H4 (cell line): Measurements from ENCODE around the gene CAMTA1. TPM values are rescaled to one million over a fixed set of nuclear protein-coding genes. Genes with fewer than 3 reads are reported as not detected.
A peak's percentile ranks its signal among the peaks of the same experiment; 100 is the strongest.

Experiments used
- DNase-seq: peaks from one replicate; pipeline ENCODE4 v3.0.0-alpha.2; 2015; ENCODE audit warnings: low spot score
- total RNA-seq: library from RNA; depleted of rRNA; stranded (reverse); fragments of >200 nt; shearing (Covaris generic); gene quantifications from 2 replicates; pipeline ENCODE4 v1.2.3, GENCODE V29; 2014

CAMTA1 gene
- total RNA-seq, 1 experiment from 2014 or later = 98.2 TPM

- no peak for DNase-seq
These were observed 744.7 kb downstream of the CAMTA1 start for GRCh38 chr1:7529917-7530316.

- no peak for DNase-seq
These were observed 746.5 kb downstream of the CAMTA1 start for GRCh38 chr1:7531562-7532340.

- DNase-seq = no peak
These were observed 747.8 kb downstream of the CAMTA1 start for GRCh38 chr1:7533006-7533405.

- DNase-seq = no peak
These were observed 749.0 kb downstream of the CAMTA1 start for GRCh38 chr1:7534061-7534825.

GRCh38 chr1:7535016-7535415 lies 749.8 kb downstream of the CAMTA1 start:
- DNase-seq = no peak

DNA sequence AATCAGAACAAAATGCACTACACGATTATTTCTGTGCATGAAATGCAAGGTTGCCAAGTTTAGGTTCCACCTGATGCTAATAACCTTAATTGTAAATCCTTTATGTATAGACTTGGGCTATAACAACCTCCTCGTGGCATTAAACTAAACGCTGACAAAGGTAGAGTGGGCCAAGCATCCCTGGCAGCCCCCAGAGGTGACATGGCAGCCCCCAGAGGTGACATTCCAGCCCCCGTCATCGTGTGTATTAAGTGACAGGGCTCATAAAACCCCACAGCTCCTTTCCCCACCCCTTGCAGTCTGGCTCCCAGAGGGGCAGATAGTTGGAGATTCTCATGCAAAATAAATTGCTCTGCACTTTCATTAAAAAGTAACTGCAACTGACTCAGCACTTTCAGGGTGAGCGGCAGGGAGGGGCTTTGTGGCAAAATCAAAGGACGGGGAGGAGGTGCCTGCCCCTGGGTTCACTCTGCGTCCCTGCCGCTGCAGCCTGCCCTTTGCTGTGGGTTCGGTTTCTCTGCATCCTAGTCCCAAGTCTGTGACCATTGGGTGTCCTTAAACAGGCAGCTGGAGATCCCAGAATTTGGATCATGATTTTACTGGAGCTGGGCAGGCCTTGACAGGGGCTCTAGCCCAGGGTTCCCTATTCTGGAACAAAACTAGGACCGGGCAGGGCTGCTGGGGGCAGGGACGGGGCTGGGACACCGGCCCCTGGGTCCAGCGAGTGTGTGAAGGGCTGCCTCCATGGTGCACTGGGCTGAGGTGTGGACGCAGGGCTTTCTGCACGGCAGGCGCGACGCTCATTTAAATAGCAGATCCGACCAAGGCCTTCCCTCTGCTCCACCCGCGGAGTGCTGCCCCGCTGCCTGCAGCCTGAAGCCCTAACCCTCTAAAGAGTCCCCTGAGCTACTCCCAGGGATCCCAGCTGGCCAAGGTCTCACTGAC lies 751.0 kb downstream of the CAMTA1 start:
- DNase-seq = no peak

GRCh38 chr1:7536891-7537591 lies 751.8 kb downstream of the CAMTA1 start:
- DNase-seq = no peak

- peak; percentile 57 for DNase-seq
These were observed 752.8 kb downstream of the CAMTA1 start for GRCh38 chr1:7538033-7538432.

DNA sequence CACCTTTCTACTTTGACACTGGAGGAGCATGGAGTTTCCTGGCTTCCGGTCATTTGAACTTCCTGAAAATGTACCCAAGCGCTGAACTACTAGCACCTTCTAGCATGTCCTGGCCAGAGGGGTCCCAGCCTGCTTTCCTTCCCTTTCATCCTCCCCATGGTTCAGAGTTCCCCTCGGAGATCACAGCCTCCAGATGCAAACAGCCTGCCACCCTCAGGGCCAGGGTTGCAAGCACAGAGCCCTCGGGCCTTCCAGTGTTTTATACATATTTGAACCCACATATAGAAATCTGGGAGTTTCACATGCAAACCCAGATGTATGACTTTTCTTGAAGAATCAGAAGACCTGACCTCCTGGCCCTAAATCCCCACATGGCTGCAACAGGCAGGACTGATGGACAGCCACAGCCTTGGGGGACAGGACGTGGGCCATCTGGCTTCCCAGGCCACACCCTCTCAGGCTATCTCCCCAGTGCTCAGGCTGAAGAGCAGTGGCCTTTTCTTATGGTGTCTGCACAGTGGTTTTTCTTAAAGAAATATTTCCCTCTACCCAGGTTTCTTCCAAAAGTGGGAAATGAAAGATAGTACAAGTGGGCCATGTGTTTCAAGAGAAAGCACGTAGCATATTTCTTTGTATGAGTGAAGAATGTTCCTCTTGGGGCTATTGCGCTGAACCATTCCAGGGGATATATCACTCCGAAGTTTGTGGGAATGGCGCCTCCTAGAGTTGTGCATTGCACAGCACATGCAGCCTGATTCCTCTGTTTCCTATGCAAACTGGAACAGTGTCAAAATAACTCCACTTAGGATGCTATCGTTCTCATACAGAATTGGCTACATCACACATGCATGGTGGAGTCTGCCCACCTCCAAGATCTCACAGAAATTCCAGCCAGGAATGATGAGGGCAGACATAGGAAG lies 753.9 kb downstream of the CAMTA1 start:
- no peak for DNase-seq

DNA sequence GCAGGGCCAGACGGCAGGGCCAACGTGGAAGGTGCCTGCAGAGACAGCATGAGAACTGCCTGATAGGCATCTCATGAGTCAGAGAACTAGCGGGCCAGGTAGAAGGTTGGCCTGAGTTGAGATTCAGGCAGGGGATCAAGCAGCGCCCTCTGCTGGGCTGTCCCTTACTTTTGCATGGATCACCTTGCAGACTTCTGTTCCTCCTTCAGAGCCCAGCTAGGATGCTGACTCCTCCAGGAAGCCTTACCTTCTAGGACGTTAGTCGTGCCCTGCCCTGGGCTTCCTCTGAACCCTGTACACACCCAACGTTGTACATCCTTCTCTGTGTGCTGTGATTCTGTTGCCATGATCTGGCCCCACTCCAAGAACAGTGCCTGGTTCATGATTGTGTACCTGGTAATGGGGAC lies 754.5 kb downstream of the CAMTA1 start:
- peak; percentile 24 for DNase-seq

- no peak for DNase-seq
These were observed 755.6 kb downstream of the CAMTA1 start for GRCh38 chr1:7540816-7541215.

- DNase-seq = peak; percentile 74
These were observed 756.4 kb downstream of the CAMTA1 start for GRCh38 chr1:7541629-7542028.

- DNase-seq = no peak
These were observed 758.5 kb downstream of the CAMTA1 start for GRCh38 chr1:7543718-7544090.

DNA sequence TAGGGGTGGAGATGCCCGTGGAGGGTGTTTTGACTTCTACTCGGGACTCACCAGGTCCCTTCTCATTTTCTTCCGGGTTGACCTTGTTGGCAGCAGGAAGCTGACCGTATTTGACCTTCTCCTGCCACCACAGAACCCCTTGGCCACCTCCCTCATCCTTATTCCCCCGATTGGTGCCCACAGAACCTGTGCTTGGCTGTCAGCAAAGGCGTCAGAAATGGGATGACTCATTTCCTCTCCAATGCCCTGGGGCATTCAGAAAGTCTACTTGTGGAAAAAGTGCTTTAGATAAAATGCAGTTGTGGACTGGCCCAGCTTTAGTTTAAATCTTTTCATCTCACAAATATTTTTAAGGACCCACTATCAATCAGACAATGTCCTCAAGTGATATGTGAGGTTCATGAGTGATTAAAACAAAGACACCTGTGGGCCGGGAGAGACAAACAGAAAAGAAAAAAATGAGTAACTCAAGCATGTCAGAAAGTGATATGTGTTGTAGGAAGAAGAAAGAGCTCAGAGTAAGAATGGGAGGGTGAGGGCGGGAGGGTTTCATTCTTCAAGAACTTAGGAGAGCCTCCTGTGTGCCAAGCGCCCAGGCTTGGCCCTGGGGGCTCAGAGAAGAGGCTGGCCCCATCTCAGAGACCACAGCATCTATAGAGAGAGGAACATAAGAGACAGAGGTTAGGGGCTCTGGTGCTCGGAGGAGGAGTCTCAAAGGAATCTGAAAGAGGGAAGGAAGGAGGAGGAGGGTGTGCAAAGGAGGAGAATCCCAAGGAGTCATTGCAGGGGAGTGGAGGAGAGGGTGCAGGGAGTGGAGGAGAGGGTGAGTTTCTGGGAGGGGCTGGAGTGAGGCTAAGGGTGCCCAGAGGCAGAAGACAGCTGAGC lies 764.3 kb downstream of the CAMTA1 start:
- peak; percentile 95 for DNase-seq

DNA sequence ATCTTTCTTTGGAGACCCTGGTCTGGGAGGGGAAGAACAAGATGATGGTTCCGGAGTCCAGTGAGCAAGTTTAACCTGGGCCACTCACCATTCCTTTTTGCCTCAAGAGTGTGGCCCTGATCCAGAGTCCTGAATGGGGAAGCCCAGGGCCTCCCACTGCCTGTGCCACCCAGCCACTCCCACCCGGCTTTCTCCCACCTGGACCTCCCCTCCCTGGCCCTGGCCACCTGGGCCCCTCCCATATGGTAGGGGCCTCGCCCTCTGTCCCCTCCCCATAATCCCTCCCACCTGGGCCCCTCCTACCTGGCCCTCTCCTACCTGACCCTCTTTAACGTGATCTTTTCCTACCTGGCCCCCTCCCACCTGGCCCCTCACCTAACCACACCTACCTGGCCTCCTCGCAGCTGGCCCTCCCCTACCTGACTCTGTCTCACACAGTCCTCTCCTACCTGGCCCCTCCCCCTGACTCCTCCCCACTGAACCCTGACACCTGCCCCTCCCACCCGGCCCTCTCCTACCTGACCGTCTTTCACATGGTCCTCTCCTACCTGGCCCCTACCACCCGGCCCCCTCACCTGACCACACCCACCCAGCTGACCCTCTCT lies 765.1 kb downstream of the CAMTA1 start:
- no peak for DNase-seq

DNA sequence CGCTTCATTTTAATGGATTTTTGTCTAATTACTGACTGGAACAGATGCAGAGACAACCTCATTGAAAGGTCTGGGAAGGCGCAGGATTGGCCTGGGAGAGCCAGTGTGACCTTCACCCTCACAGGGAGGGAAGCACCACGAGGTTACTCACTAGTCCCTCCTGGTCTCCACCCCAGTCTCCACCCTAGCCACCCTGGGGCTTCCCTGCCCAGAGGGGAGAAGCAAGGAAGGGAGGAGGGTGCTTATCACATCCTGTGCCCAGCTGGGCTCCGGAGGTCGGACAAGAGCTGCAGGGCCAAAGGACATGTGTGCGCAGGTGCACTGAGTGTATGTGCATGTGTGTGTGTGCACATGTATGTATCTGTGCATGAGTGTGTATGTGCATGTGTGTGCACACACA lies 765.7 kb downstream of the CAMTA1 start:
- DNase-seq = no peak

DNA sequence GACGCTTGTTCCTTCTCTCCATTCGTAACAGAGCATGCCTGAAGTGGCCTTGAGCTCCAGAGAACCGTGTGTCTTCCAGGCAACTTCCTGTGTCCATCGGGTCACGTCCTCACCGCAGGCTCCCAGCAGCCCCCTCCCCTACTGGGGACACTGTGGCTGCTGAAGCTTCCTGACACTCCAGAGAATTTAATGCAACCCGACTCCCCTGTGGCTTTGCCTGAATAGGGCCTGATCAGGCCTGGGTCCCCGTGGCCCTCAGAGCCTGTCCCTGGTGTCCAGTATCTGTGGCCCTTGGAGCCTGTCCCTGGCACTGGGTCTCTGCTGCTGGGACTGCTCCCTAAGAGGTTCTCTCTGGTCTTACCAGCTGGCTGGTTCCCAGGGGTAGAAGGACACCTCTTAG lies 766.2 kb downstream of the CAMTA1 start:
- no peak for DNase-seq

GRCh38 chr1:7552402-7552801 lies 767.1 kb downstream of the CAMTA1 start:
- no peak for DNase-seq
